Right lobe of liver (tissue), 6 donors: ENCODE data around the gene OR14C36. TPM values are rescaled to one million over a fixed set of nuclear protein-coding genes. Genes with fewer than 3 reads are reported as not detected.

Experiments used
- ATAC-seq, 4 donors: fragments of 200-7000 bp; cut with Tn5 transposase; one replicate each; pipeline ENCODE4 v1.9.1; 2020; ENCODE audit warnings: mild to moderate bottlenecking in 4 of 4, moderate library complexity in 4 of 4
- DNase-seq, 3 donors: peaks; one replicate each; pipeline ENCODE4 v3.0.0-alpha.2; 2020
- H3K27ac ChIP-seq, 3 donors: fragments of 200-600 bp; one replicate each; pipeline ENCODE4 v1.8.0; 2022
- H3K27me3 ChIP-seq, 2 donors: fragments of 200-600 bp; one replicate each; pipeline ENCODE4 v1.8.0; 2022
- H3K36me3 ChIP-seq, 4 donors: fragments of 200-600 bp; sonication (generic) in 1 of 4; one replicate each; pipeline versions ENCODE4 v1.5.1 to v1.8.0; 2017 to 2022; ENCODE audit warnings: control low read depth in 1 of 4
- H3K4me1 ChIP-seq, 4 donors: fragments of 200-600 bp; sonication (generic) in 1 of 4; one replicate each; pipeline versions ENCODE4 v1.5.1 to v1.8.0; 2017 to 2022; ENCODE audit warnings: control low read depth in 1 of 4
- H3K4me3 ChIP-seq, 3 donors: fragments of 200-600 bp; one replicate each; pipeline ENCODE4 v1.8.0; 2022
- H3K9me3 ChIP-seq, 4 donors: fragments of 200-600 bp; sonication (generic) in 1 of 4; one replicate each; pipeline versions ENCODE4 v1.5.1 to v1.8.0; 2017 to 2022; ENCODE audit warnings: control low read depth in 1 of 4
- POLR2A ChIP-seq: fragments of 450-650 bp; IDR thresholded peaks from one replicate; pipeline ENCODE4 v1.6.1; 2017; ENCODE audit warnings: antibody characterized with exemption, mild to moderate bottlenecking
- WGBS: methylation state at CpG from one replicate; pipeline ENCODE4 v1.1.6; 2018; ENCODE audit warnings: low coverage, low lambda C conversion rate; ENCODE audit not compliant: insufficient coverage; ENCODE audit errors: missing lambda C conversion rate; 5-methylcytosine and 5-hydroxymethylcytosine counted together
- intact Hi-C, 2 donors: fragments of 100-400 bp; cut with DNase I; formaldehyde crosslinking; loops; one replicate each; pipeline versions ENCODE4 v1.11.2 to v1.14.1; 2022
- total RNA-seq, 6 experiments: library from RNA; depleted of rRNA in 2 of 6; stranded (reverse); fragments of >200 nt in 2 of 6; fragmentation: NEBNext Ultra II Directional in 3 of 6; extraction: Animal tissue kit (Norgen Biotek cat#: 25700) in 3 of 6; gene quantifications; one replicate each; pipeline versions ENCODE4 v1.1.0 to v1.2.4, GENCODE V29; 2016 to 2023
- TF ChIP-seq, protein P1 (sequence below), 4 donors: fragments of 200-600 bp in 3 of 4; fragments of 450-650 bp in 1 of 4; IDR thresholded peaks; one replicate each; pipeline versions ENCODE4 v1.5.1 to v1.8.0; 2016 to 2022; ENCODE audit warnings: antibody characterized with exemption in 4 of 4, mild to moderate bottlenecking in 2 of 4
- donor health status: DM: no; HTN: yes; CAD: no.
- donor health status: DM: no; HTN: no; CAD: no.
- donor health status: DM: no; HTN: no; CAD: no.
- donor health status: DM: no; HTN: yes; CAD: no.
- donor health status: DM: no; HTN: yes; CAD: no.

Gene OR14C36
- total RNA-seq, 6 experiments from 2014 or later, result not detected

DNA sequence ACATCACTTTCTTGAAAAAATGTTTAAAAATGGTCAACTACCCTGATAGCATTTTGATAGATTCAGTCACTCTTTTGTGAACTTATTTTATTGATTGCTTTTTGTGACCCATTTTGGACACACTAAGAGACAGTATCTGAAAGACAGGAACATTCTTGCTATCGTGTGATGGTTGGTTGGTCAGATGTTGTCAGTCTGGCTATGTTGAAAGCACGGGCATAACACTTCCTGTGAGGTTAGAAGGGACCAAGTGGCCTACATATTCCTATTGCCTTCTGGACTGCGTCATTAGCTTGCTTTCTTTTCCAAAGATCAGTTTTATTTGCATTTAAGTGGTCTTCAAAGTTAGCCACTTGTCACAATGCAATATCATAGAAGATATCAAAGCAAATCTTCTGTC, 28.3 kb downstream of the OR14C36 start:
- no peak overlapping the region for H3K4me3 ChIP-seq
- H3K27ac ChIP-seq, result no peak overlapping the region
- no peaks in the 10 kb centered on the region for H3K4me1 ChIP-seq
- ATAC-seq (no peak), DNase-seq (no peak)
- H3K27me3 ChIP-seq, result peaks cover 0 to 4% of the 10 kb centered on the region in 2 donors
- intact Hi-C loops, result no loop called here
- 36% methylated on average over 3 of the region's 3 CpGs for WGBS
- no peaks in the 10 kb centered on the region for H3K36me3 ChIP-seq
- no peaks in the 10 kb centered on the region for H3K9me3 ChIP-seq
- TF ChIP-seq, protein P1, sequence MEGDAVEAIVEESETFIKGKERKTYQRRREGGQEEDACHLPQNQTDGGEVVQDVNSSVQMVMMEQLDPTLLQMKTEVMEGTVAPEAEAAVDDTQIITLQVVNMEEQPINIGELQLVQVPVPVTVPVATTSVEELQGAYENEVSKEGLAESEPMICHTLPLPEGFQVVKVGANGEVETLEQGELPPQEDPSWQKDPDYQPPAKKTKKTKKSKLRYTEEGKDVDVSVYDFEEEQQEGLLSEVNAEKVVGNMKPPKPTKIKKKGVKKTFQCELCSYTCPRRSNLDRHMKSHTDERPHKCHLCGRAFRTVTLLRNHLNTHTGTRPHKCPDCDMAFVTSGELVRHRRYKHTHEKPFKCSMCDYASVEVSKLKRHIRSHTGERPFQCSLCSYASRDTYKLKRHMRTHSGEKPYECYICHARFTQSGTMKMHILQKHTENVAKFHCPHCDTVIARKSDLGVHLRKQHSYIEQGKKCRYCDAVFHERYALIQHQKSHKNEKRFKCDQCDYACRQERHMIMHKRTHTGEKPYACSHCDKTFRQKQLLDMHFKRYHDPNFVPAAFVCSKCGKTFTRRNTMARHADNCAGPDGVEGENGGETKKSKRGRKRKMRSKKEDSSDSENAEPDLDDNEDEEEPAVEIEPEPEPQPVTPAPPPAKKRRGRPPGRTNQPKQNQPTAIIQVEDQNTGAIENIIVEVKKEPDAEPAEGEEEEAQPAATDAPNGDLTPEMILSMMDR (IDR thresholded peaks at IDR 0.05), result no peak
- TF ChIP-seq POLR2A, result no peak

DNA sequence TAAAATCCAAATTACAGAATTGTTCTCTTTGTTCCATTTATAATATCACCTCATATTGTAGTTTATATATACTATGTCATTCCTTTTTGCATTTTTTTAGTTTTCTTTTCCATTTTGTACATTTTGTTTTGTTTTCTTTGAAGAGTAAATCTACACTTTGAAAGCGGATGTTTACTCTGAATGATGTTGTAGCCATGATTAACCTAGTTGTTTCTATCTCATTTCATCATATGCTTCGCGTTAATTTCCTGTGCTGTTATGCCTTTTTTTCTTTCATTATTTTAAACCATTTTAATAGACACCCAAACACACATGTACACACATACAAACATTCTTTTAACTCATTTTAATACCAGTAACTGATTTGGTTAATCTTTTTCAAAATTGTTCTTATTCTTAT, 32.3 kb downstream of the OR14C36 start:
- intact Hi-C loops, result no loop called here

DNA sequence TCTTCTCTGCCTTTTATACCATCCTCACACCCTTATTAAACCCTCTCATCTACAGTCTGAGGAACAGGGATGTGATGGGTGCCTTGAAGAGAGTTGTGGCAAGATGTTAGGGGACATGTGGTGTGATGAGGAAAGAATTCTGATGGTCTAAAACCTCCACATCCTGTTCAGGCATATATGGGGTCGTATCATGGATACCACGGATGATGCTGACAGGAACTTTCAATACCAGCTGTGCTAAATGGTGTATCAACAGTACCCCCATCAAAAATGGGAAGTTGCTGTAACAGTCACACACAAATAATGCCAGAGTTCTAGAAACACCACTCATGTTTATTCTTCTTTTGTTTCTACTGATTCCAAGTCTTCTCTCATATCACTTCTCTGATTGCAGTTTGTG, 39.9 kb downstream of the OR14C36 start:
- WGBS, result 6% methylated on average over 2 of the region's 2 CpGs
- intact Hi-C loops, result no loop called here
- ATAC-seq, result no peak

More for the DNA sequence above, 32.3 kb downstream of the OR14C36 start:
- ATAC-seq, result no peak
- peaks cover 0 to 4% of the 10 kb centered on the region in 2 donors for H3K27me3 ChIP-seq
- WGBS, result 63% methylated on average over 3 of the region's 3 CpGs
- H3K4me3 ChIP-seq, result no peak overlapping the region
- TF ChIP-seq, protein P1 (IDR thresholded peaks at IDR 0.05), result no peak
- no peak for TF ChIP-seq POLR2A
- no peaks in the 10 kb centered on the region for H3K9me3 ChIP-seq
- no peak overlapping the region for H3K27ac ChIP-seq
- H3K4me1 ChIP-seq, result no peaks in the 10 kb centered on the region
- H3K36me3 ChIP-seq, result no peaks in the 10 kb centered on the region
- DNase-seq, result no peak

DNA sequence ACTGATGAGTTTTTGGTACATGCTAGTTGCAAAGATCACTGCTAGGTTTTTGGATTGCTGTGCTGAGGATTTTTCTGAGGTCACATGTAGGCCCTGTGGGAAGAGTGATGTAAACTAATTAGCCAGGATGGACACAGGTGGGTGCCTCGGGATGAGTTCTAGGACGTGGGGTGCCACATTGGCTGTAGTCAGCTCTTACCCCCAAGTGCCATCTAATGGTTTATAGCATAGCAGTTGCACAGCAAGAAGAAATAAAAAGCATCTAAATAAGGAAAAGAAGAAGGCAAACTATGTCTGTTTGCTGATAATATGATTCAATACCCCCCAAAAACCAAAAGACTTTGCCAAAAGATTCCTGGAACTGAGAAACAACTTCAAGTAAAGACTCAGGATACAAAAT, 44.5 kb downstream of the OR14C36 start:
- Histone ChIP-seq H3K27ac (no peak overlapping the region), H3K27me3 (no peaks in the 10 kb centered on the region), H3K9me3 (no peaks in the 10 kb centered on the region), H3K4me3 (no peak overlapping the region), H3K4me1 (no peaks in the 10 kb centered on the region), H3K36me3 (no peaks in the 10 kb centered on the region)
- intact Hi-C loops, result no loop called here
- no peak for ATAC-seq
- 32% methylated on average over 2 of the region's 2 CpGs for WGBS
- DNase-seq, result no peak
- TF ChIP-seq, protein P1 (IDR thresholded peaks at IDR 0.05), result no peak
- no peak for TF ChIP-seq POLR2A

More for the DNA sequence above, 39.9 kb downstream of the OR14C36 start:
- TF ChIP-seq, protein P1 (IDR thresholded peaks at IDR 0.05), result no peak
- no peak for TF ChIP-seq POLR2A
- Histone ChIP-seq H3K4me1 (no peaks in the 10 kb centered on the region), H3K27ac (no peak overlapping the region), H3K4me3 (no peak overlapping the region), H3K9me3 (no peaks in the 10 kb centered on the region), H3K27me3 (no peaks in the 10 kb centered on the region), H3K36me3 (no peaks in the 10 kb centered on the region)
- no peak for DNase-seq

Other genes starting within 250 kb of the OR14C36 start
- not detected for gene OR2M5, start 203.6 kb upstream of the OR14C36 start, total RNA-seq
- not detected for gene OR2M2, start 174.0 kb upstream of the OR14C36 start, total RNA-seq
- not detected for gene OR2M3, start 151.5 kb upstream of the OR14C36 start, total RNA-seq
- not detected for gene OR2M4, start 117.4 kb upstream of the OR14C36 start, total RNA-seq
- not detected for gene OR2T33, start 70.8 kb upstream of the OR14C36 start, total RNA-seq
- not detected for gene OR2T12, start 45.4 kb upstream of the OR14C36 start, total RNA-seq
- not detected for gene OR2M7, start 24.2 kb upstream of the OR14C36 start, total RNA-seq
- not detected for gene OR2T4, start 12.9 kb downstream of the OR14C36 start, total RNA-seq
- not detected for gene OR2T6, start 27.0 kb downstream of the OR14C36 start, total RNA-seq
- not detected for gene OR2T1, start 54.3 kb downstream of the OR14C36 start, total RNA-seq
- gene OR2T2, start 96.9 kb downstream of the OR14C36 start, total RNA-seq, result not detected
- gene OR2T3, start 124.6 kb downstream of the OR14C36 start, total RNA-seq, result not detected
- gene OR2T5, start 139.8 kb downstream of the OR14C36 start, total RNA-seq, result not detected
- not detected for gene OR2G6, start 159.3 kb downstream of the OR14C36 start, total RNA-seq
- gene OR2T29, start 214.0 kb downstream of the OR14C36 start, total RNA-seq, result not detected
- gene OR2T34, start 226.0 kb downstream of the OR14C36 start, total RNA-seq, result not detected
- gene OR2T10, start 248.9 kb downstream of the OR14C36 start, total RNA-seq, result not detected